ENCODE results near the gene BRSK2. TPM values are rescaled to one million over a fixed set of nuclear protein-coding genes. Genes with fewer than 3 reads are reported as not detected.

BRSK2 gene
- total RNA-seq, 4 donors from 2014 or later: 0.24 to 0.81 TPM; not detected in 2

DNA sequence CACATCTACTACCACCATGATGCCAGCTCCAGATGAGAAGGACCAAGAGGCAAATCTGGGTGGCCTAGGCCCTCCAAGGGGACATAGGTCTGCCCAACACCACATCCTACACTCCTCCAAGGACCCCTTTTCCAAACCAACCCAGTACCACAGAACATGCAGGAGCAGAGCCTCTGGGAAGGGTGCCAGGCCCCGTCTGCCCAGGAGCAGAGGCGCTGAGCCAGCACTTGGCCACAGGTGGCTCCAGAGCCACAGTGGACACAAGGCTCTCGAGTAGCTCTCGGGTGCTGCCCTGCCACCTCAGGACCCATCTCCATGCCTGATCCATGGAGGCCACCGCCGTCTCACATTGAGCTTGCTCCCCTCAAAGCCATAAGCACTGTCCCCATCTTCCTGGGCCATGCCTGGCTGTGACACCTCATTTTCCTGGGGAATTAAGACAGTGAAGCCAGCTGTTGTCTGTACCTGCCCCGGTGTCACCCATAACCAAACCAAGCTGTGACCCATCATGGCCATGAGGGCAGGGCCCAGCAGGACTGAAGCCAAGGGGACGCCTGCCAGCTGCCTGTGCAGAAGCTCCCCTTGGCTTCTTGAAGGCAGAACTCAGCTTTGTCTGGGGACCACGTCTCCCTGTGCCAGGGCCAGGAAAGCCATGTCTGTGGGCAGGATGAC is 89.4 kb downstream of the BRSK2 start:
- no peaks in the 10 kb centered on the region for H3K27me3 ChIP-seq
- intact Hi-C loops (cut with DNase I; ENCODE audit: low total_unique reads): no loop called here
- H3K36me3 ChIP-seq: peaks cover 0 to 49% of the 10 kb centered on the region in 2 donors
- DNase-seq (peak in 1 of 2 donors; percentile 8), ATAC-seq (no peak)
- H3K27ac ChIP-seq: no peak overlapping the region
- no peaks in the 10 kb centered on the region for H3K9me3 ChIP-seq
- in situ Hi-C loops (cut with MboI; ENCODE audit: low sequenced_read_pairs in 4 of 4): no loop called here
- no peak overlapping the region for H3K4me3 ChIP-seq
- peaks cover 29 to 37% of the 10 kb centered on the region in 2 donors for H3K4me1 ChIP-seq
- no peak for TF ChIP-seq POLR2A (IDR thresholded peaks at IDR 0.05)
- TF ChIP-seq, protein P1, sequence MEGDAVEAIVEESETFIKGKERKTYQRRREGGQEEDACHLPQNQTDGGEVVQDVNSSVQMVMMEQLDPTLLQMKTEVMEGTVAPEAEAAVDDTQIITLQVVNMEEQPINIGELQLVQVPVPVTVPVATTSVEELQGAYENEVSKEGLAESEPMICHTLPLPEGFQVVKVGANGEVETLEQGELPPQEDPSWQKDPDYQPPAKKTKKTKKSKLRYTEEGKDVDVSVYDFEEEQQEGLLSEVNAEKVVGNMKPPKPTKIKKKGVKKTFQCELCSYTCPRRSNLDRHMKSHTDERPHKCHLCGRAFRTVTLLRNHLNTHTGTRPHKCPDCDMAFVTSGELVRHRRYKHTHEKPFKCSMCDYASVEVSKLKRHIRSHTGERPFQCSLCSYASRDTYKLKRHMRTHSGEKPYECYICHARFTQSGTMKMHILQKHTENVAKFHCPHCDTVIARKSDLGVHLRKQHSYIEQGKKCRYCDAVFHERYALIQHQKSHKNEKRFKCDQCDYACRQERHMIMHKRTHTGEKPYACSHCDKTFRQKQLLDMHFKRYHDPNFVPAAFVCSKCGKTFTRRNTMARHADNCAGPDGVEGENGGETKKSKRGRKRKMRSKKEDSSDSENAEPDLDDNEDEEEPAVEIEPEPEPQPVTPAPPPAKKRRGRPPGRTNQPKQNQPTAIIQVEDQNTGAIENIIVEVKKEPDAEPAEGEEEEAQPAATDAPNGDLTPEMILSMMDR (IDR thresholded peaks at IDR 0.05 in 4 of 5, conservative IDR thresholded peaks at IDR 0.05 in 1 of 5): no peak

DNA sequence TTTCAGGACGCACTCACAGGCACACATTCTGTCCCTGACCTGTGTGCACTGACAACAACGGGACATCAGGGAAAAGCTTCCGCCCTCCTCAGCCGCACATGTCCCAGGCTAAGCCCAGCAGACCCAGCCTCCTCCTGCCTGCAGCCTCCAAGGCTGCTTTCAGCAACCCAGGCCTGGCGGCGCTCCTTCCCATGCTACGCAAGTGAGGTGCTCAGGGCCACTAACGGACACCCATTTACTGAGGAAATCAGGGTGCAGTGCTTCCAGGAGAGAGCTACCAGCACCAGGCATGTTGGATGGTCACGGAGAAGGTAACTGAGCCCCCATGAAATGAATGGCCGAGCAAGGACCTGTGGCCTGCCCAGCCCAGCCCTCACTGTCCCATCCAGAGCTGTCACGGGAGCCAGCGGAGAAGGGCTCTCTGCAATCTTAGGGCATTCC is 90.0 kb downstream of the BRSK2 start:
- DNase-seq: peak in 1 of 2 donors; percentile 7
- Histone ChIP-seq H3K27ac (no peak overlapping the region), H3K27me3 (no peaks in the 10 kb centered on the region), H3K4me3 (no peak overlapping the region), H3K36me3 (peaks cover 0 to 46% of the 10 kb centered on the region in 2 donors), H3K9me3 (no peaks in the 10 kb centered on the region), H3K4me1 (peaks cover 35 to 43% of the 10 kb centered on the region in 2 donors)
- intact Hi-C loops (cut with DNase I; ENCODE audit: low total_unique reads): no loop called here
- no peak for ATAC-seq
- in situ Hi-C loops (cut with MboI; ENCODE audit: low sequenced_read_pairs in 4 of 4): no loop called here
- TF ChIP-seq, protein P1 (IDR thresholded peaks at IDR 0.05 in 4 of 5, conservative IDR thresholded peaks at IDR 0.05 in 1 of 5): no peak
- TF ChIP-seq POLR2A (IDR thresholded peaks at IDR 0.05): no peak

DNA sequence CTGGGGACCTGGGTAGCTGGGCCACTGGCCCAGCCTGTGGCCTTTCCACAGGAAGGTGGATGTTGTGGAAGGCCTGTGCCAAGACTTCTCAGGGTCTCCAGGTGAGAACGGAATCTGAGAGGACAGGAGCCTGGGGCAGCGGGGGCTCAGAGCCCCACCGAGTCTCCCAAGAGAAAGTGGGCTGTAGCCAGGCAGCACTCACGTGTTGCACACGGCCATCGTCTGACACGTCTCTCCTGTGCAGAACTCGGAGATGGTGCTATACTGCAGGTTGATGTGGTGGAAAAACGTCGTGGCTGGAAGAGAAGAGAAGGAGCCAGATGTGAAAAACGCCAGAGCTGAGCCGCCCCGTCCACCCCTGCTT is 90.4 kb downstream of the BRSK2 start:
- in situ Hi-C loops (cut with MboI; ENCODE audit: low sequenced_read_pairs in 4 of 4): no loop called here
- TF ChIP-seq, protein P1 (IDR thresholded peaks at IDR 0.05 in 4 of 5, conservative IDR thresholded peaks at IDR 0.05 in 1 of 5): no peak
- TF ChIP-seq POLR2A (IDR thresholded peaks at IDR 0.05): no peak
- Histone ChIP-seq H3K36me3 (peaks cover 0 to 46% of the 10 kb centered on the region in 2 donors), H3K27ac (no peak overlapping the region), H3K27me3 (no peaks in the 10 kb centered on the region), H3K4me1 (peaks cover 36 to 48% of the 10 kb centered on the region in 2 donors), H3K9me3 (no peaks in the 10 kb centered on the region), H3K4me3 (no peak overlapping the region)
- ATAC-seq (no peak), DNase-seq (no peak)
- intact Hi-C loops (cut with DNase I; ENCODE audit: low total_unique reads): no loop called here

DNA sequence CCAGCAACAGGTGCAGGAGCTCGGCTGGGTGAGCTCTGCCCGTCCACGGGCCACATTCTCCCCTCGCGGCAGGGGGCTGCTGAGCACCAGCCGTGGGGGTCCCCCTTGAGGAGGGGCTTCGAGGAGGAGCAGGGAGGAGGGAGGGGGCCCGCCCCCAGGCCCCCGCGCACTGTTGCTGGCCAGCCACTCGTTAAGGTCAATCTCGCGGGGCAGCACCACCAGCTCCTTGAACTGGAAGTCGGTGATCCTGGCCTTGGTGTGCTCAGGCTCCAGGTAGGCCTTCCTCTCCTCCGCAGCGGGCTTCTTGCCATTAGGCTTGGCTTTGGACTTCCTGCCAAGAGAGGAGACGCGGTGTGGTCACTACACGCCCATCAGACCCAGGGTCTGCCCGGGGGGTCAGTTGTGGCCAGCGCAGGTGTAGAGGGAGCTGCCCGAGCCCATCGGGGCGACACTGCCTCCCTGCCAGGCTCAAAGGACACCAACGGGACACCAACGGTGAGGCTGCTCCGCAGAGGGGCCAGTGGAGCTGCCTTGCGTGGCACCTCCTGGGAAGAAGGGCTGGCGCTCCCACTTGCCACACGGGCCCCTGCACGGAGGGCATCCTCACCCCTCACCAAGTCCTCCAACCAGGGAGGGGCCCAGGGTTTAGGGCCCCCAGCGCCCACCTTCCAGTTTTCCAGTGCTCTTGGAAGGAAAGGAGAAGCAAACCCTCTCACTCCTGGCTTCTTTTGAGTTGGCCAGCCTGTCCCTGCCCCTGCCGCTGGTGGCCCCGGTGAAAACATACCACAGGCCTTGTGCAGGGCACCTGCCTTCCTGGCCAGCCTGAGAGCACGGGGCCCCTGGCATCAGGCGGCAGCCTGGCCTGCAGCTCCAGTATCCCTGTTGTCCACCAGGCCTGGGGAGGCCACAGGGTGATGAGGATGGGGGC is 91.1 kb downstream of the BRSK2 start:
- TF ChIP-seq POLR2A (IDR thresholded peaks at IDR 0.05): no peak
- TF ChIP-seq, protein P1 (IDR thresholded peaks at IDR 0.05 in 4 of 5, conservative IDR thresholded peaks at IDR 0.05 in 1 of 5): no peak
- Histone ChIP-seq H3K4me1 (peaks cover 40 to 54% of the 10 kb centered on the region in 2 donors), H3K27me3 (no peaks in the 10 kb centered on the region), H3K4me3 (no peak overlapping the region), H3K36me3 (peaks cover 0 to 39% of the 10 kb centered on the region in 2 donors), H3K27ac (peak overlapping the region in 1 of 4 donors; percentile 8), H3K9me3 (no peaks in the 10 kb centered on the region)
- DNase-seq (peak in 1 of 2 donors; percentile 9), ATAC-seq (no peak)
- intact Hi-C loops (cut with DNase I; ENCODE audit: low total_unique reads) (no loop called here), in situ Hi-C loops (cut with MboI; ENCODE audit: low sequenced_read_pairs in 4 of 4) (no loop called here)
